Measurements from ENCODE around the gene OTUD3. TPM values are rescaled to one million over a fixed set of nuclear protein-coding genes. Genes with fewer than 3 reads are reported as not detected.

OTUD3 gene
- total and polyA plus RNA-seq, 2 of the 13 experiments (the other 11 are each of a cell fraction or from before 2014, with no cell fraction given), result 5.2 to 7.5 TPM

DNA sequence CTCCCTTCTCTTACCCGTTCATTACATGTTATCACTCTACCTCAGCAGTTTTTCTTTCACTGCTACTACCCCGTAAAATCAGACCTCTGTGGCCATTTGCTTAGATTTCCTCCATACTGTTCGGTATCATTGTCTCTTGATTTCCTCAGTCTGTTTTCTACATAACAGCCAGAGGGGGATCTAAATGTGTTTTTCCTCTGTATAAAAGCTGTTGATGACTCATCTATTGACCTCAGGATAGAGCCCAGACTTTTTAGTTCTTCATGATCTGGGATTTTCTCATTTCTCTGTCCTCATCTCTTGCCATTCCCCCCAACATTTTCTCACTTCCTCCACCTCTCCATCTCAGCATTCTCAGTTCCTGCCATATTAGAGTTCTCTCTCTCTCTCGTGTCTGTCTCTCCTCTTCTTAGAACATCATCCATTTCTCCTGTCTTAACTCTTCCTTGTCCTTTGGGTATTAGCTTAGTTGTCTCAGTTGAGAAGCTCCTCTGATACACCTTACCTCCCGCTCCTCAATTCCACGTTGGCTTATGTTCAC, 10.5 kb downstream of the OTUD3 start:
- Histone ChIP-seq H3K9ac (ENCODE audit: insufficient read depth, low read depth, low read length) (no peak overlapping the region), H3K4me1 (ENCODE audit: insufficient read depth, low read length) (peaks cover 27% of the 10 kb centered on the region), H2AFZ (ENCODE audit: low read length) (no peak overlapping the region), H3K36me3 (replicated peaks in 1 of 2; ENCODE audit: control insufficient read depth in 1 of 2, insufficient read depth in 2 of 2, low read length in 2 of 2) (peaks cover 23 to 64% of the 10 kb centered on the region in 2 experiments), H3K27ac (ENCODE audit: extremely low read length, insufficient read depth, low read length) (no peak overlapping the region), H3K4me2 (ENCODE audit: low read depth, low read length) (no peak overlapping the region), H3K9me3 (ENCODE audit: low read length) (no peaks in the 10 kb centered on the region), H3K79me2 (ENCODE audit: insufficient read depth, low read length) (peaks cover 34% of the 10 kb centered on the region), H3K4me3 (replicated peaks in 1 of 3; ENCODE audit: insufficient read depth in 1 of 3, low read depth in 2 of 3, low read length in 3 of 3) (no peak overlapping the region), H4K20me1 (ENCODE audit: insufficient read depth, low read length) (peaks cover 4% of the 10 kb centered on the region; the same call in 1 of the 2 replicates), H3K27me3 (ENCODE audit: control insufficient read depth in 1 of 2, insufficient read depth in 2 of 2, low read length in 2 of 2) (no peaks in the 10 kb centered on the region)
- no TSS peak for BruUV-seq (replicated peaks)
- ChIA-PET CTCF (ENCODE audit: low intra/inter-chr PET ratio, low total read pairs) (no interaction called here), POLR2A (no interaction called here)
- DNase-seq (ENCODE audit: low spot score) (no peak), ATAC-seq (no peak), FAIRE-seq (no peak)
- in situ Hi-C loops (cut with HindIII; ENCODE audit: extremely low pct_ligation_motif_present, low pct_unique_long_range_greater_than_20kb) (no loop called here), intact Hi-C loops (cut with micrococcal nuclease; ENCODE audit: unreplicated experiment) (no loop called here)
- TF ChIP-seq, protein P1, sequence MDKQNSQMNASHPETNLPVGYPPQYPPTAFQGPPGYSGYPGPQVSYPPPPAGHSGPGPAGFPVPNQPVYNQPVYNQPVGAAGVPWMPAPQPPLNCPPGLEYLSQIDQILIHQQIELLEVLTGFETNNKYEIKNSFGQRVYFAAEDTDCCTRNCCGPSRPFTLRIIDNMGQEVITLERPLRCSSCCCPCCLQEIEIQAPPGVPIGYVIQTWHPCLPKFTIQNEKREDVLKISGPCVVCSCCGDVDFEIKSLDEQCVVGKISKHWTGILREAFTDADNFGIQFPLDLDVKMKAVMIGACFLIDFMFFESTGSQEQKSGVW (CRISPR knock-in tag; IDR thresholded peaks at IDR 0.05; ENCODE audit: borderline replicate concordance), result no peak
- TF ChIP-seq, protein P2, sequence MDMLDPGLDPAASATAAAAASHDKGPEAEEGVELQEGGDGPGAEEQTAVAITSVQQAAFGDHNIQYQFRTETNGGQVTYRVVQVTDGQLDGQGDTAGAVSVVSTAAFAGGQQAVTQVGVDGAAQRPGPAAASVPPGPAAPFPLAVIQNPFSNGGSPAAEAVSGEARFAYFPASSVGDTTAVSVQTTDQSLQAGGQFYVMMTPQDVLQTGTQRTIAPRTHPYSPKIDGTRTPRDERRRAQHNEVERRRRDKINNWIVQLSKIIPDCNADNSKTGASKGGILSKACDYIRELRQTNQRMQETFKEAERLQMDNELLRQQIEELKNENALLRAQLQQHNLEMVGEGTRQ (IDR thresholded peaks at IDR 0.05; ENCODE audit: low read depth, low read length), result no peak
- TF ChIP-seq, protein P2 (CRISPR knock-in tag; IDR thresholded peaks at IDR 0.05; ENCODE audit: borderline replicate concordance), result no peak
- no peak for TF ChIP-seq SRSF4 (IDR thresholded peaks at IDR 0.05; ENCODE audit: low read depth, low read length, poor library complexity, severe bottlenecking)
- TF ChIP-seq ZNF33B (CRISPR knock-in tag; IDR thresholded peaks at IDR 0.05), result no peak
- no peak for TF ChIP-seq ZNF616 (CRISPR knock-in tag; IDR thresholded peaks at IDR 0.05; ENCODE audit: low read depth)
- WGBS (ENCODE audit: low lambda C conversion rate), result 97% methylated on average over 6 of the region's 6 CpGs
